BLaER1 (cell line): ENCODE measurements around the gene PNP.

ENCODE experiments used
- H3K27ac ChIP-seq: shearing (Covaris generic); formaldehyde crosslinking; 2 replicates; pipeline ENCODE4 v1.8.1; 2022
- H3K27me3 ChIP-seq: shearing (Covaris generic); formaldehyde crosslinking; 2 replicates; pipeline ENCODE4 v1.8.1; 2022
- H3K36me3 ChIP-seq: shearing (Covaris generic); formaldehyde crosslinking; 2 replicates; pipeline ENCODE4 v1.8.1; 2022
- H3K4me1 ChIP-seq: shearing (Covaris generic); formaldehyde crosslinking; 2 replicates; pipeline ENCODE4 v1.8.1; 2022
- H3K4me2 ChIP-seq: shearing (Covaris generic); formaldehyde crosslinking; 2 replicates; pipeline ENCODE4 v1.8.1; 2022
- H3K4me3 ChIP-seq: shearing (Covaris generic); formaldehyde crosslinking; 2 replicates; pipeline ENCODE4 v1.8.1; 2022
- H3K9ac ChIP-seq: shearing (Covaris generic); formaldehyde crosslinking; 2 replicates; pipeline ENCODE4 v1.8.1; 2022
- H3K9me3 ChIP-seq: shearing (Covaris generic); formaldehyde crosslinking; 2 replicates; pipeline ENCODE4 v1.8.1; 2022
- H4K20me1 ChIP-seq: shearing (Covaris generic); formaldehyde crosslinking; 2 replicates; pipeline ENCODE4 v1.8.1; 2022
- Cebpa-rat ChIP-seq: shearing (Covaris generic); IDR thresholded peaks from 2 replicates; pipeline ENCODE4 v1.8.1; 2022

The PNP gene

DNA sequence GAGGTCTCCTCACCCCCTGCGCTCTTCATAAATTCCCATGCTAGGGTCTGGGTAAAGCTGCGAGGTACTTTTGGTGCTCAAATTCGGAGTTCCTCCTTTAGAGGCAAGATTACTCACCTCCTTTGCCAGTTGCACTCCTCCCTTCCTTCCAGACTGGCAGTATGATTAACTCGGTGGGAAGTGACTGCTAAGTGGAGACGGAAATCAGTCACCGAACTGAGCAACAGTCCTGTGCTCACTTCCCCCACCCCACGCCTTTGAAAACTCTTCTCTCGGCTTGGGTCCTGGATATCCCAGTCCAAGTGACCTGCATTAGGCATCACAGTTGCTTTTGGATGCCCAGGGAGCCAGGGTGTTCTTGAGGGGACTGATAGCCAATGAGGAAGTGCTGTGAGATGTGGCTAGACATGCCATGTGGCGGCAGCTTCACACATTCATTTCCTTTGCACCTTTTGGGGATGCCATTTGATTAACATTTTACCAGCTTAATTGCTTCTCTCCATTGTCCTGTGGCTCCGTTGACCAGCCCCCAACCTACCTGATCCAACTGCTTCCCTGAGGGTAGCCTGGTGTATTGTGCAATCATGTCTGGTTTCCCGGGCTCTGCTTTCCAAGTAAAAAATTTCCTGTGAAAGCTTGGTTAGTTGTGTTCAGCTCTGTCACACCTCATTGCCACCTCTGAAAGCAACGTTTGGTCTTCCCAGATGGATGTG, 840 bp downstream of the PNP start:
- H3K36me3 ChIP-seq = peaks cover 38% of the 10 kb centered on the region
- peak overlapping the region; percentile 94 for H3K9ac ChIP-seq
- H3K27me3 ChIP-seq = no peaks in the 10 kb centered on the region
- H3K27ac ChIP-seq = peak overlapping the region; percentile 89
- peaks cover 39% of the 10 kb centered on the region for H4K20me1 ChIP-seq
- H3K4me2 ChIP-seq = peak overlapping the region; percentile 92
- H3K4me3 ChIP-seq = peak overlapping the region; percentile 85
- H3K4me1 ChIP-seq = peaks cover 53% of the 10 kb centered on the region
- H3K9me3 ChIP-seq = no peaks in the 10 kb centered on the region
- TF ChIP-seq Cebpa-rat = peak; percentile 90

DNA sequence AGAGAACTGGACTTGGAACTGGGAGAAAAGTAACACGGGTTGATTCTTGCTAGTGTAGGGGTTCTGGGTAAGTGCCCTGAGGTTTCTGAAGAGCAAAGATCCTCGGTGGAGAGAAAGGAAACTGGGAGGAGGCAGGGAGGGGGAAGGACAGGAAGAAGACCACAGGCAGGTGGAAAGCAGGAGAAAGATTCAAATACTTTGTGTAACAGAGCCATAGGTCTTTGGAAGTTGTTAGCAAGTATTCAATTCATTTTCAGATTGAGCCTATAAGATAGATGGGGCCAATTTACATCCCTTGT, 1.3 kb downstream of the PNP start:
- H3K9me3 ChIP-seq = no peaks in the 10 kb centered on the region
- peak overlapping the region; percentile 85 for H3K4me3 ChIP-seq
- TF ChIP-seq Cebpa-rat = no peak
- H3K27me3 ChIP-seq = no peaks in the 10 kb centered on the region
- H3K4me1 ChIP-seq = peaks cover 58% of the 10 kb centered on the region
- peaks cover 39% of the 10 kb centered on the region for H4K20me1 ChIP-seq
- peak overlapping the region; percentile 92 for H3K4me2 ChIP-seq
- peak overlapping the region; percentile 89 for H3K27ac ChIP-seq
- peak overlapping the region; percentile 94 for H3K9ac ChIP-seq
- peaks cover 43% of the 10 kb centered on the region for H3K36me3 ChIP-seq

DNA sequence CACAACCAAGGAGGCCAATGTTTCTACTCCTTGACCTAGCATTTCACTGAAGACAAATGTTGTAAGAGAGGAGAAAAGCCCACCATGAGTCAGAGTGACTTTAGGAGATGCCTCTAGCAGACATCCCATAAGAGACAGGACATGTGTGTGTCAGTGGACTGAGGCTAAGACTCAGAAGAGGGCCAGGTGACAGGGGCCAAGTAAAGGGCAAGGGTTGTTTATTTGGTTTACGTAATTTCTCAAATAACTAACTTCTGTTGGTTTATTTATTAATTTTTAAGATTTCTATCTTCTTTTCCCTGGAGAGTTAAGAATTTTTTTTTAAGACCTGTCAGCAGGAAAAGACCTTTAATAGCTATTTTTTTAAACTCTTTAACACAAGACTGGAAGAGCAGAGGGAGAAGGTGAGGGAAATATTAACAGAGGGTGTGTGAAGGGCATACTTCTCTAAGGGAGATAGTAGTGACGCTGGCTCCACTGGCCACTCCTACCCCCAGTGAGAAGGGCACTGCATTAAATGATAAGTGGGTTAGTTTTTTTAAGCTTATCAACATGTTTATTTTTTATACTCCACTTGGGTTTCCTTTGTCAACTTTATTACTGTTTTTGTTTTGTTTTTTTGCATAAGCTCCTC, 3.4 kb downstream of the PNP start:
- Histone ChIP-seq H3K9ac (peak overlapping the region; percentile 94; the same call in 1 of the 2 replicates), H4K20me1 (peaks cover 39% of the 10 kb centered on the region), H3K4me2 (peak overlapping the region; percentile 92), H3K27me3 (no peaks in the 10 kb centered on the region), H3K27ac (peak overlapping the region; percentile 89), H3K9me3 (no peaks in the 10 kb centered on the region), H3K4me1 (peaks cover 79% of the 10 kb centered on the region), H3K36me3 (peaks cover 59% of the 10 kb centered on the region), H3K4me3 (peak overlapping the region; percentile 85)
- TF ChIP-seq Cebpa-rat = no peak

DNA sequence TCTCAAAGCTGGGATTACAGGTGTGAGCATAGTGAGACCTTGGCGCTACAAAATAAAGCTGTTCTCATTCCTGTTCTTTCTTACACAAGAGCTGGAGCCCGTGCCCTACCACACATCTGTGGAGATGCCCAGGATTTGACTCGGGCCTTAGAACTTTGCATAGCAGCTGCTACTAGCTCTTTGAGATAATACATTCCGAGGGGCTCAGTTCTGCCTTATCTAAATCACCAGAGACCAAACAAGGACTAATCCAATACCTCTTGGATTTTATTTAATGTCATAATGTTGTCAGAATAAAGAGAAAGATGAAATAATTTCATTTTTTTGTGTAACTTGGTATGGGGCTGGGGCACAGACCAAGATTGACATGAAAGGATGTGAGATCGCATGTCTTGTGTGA, 7.6 kb downstream of the PNP start:
- no peak for TF ChIP-seq Cebpa-rat
- Histone ChIP-seq H3K4me3 (peak overlapping the region; percentile 29; the same call in 1 of the 2 replicates), H3K27me3 (no peaks in the 10 kb centered on the region), H3K9me3 (no peaks in the 10 kb centered on the region), H3K27ac (peak overlapping the region; percentile 83), H3K36me3 (peaks cover 86% of the 10 kb centered on the region), H3K4me2 (peak overlapping the region; percentile 92), H3K4me1 (peaks cover 87% of the 10 kb centered on the region), H3K9ac (peak overlapping the region; percentile 75; the same call in 1 of the 2 replicates), H4K20me1 (peaks cover 22% of the 10 kb centered on the region)

DNA sequence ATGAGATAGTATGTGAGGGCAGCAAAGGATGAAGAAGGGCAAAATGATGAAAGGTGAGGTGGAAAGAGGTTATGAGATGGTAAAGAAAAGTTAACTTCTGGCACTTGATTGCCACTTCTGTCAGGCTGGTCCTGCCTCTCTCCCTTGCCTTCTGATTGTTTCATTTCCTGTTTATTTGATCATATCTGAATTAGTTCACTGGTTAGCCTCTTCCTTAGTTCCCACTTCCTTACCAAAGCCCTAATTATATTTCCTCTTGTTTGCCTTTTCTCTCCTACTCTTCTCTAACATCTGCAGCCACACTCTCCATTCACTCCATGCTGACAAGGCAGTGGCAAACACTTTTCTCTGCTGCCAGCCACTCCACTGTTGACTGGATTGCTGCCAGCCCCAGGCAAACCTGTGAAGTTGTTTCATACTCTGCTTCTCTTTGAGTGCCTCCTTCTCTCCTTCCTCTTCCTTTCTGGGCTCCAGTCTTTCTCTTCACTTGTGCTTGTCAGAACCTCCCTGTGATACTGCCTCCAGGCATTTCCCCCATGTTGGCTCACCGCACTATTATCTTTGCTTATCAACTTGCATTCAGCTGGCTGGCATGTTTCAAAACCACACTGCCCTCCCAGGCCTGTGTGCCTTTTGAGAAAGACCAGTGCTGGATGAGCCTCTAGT, 8.1 kb downstream of the PNP start:
- peak overlapping the region; percentile 75 for H3K9ac ChIP-seq
- peaks cover 17% of the 10 kb centered on the region for H4K20me1 ChIP-seq
- H3K36me3 ChIP-seq = peaks cover 81% of the 10 kb centered on the region
- peak overlapping the region; percentile 83 for H3K27ac ChIP-seq
- no peaks in the 10 kb centered on the region for H3K9me3 ChIP-seq
- H3K4me3 ChIP-seq = peak overlapping the region; percentile 29
- no peak for TF ChIP-seq Cebpa-rat
- no peaks in the 10 kb centered on the region for H3K27me3 ChIP-seq
- peaks cover 81% of the 10 kb centered on the region for H3K4me1 ChIP-seq
- peak overlapping the region; percentile 92 for H3K4me2 ChIP-seq

DNA sequence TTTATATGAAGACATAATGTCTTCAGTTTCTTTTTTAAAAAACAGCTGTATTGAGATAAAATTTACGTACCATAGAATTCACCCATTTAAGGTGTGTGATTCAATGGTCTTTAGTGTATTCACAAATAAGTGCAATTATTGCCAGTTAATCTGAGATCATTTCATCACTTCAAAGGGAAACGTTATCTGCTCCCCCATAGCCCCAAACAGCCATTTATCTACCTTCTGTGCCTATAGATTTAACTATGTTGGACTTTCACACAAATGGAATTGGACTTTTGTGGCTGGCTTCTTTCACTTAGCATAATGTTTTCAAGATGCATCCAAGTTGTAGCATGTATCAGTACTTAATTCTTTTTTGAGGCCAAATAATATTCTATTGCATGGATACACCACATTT, 9.7 kb downstream of the PNP start:
- H3K4me3 ChIP-seq = no peak overlapping the region
- H3K27ac ChIP-seq = peak overlapping the region; percentile 83
- no peaks in the 10 kb centered on the region for H3K9me3 ChIP-seq
- no peaks in the 10 kb centered on the region for H3K27me3 ChIP-seq
- H3K36me3 ChIP-seq = peaks cover 65% of the 10 kb centered on the region
- H4K20me1 ChIP-seq = peaks cover 3% of the 10 kb centered on the region; the same call in 1 of the 2 replicates
- peak overlapping the region; percentile 75 for H3K9ac ChIP-seq
- H3K4me1 ChIP-seq = peaks cover 65% of the 10 kb centered on the region
- no peak for TF ChIP-seq Cebpa-rat
- peak overlapping the region; percentile 92 for H3K4me2 ChIP-seq

DNA sequence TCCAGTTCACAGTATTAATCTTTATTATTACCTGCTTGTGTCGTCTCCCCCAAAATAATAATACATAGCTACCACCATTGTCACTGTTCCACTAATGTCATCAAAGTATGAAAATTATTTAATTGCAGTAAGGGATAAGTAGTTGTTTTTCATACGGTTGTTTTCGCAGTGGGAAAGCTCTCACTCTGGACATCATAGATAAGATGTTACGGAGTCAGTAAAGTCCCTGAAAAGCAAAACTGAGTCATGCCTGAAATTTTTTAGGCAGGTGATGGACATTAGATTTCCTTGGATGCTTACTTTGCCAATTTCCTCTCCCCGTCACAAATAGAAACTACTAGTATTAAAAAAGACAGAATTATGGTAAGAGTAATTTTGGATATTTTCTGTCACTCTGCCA, 13.2 kb downstream of the PNP start:
- TF ChIP-seq Cebpa-rat = no peak
- Histone ChIP-seq H3K9ac (no peak overlapping the region), H3K27ac (no peak overlapping the region), H3K4me1 (peaks cover 39% of the 10 kb centered on the region), H4K20me1 (no peaks in the 10 kb centered on the region), H3K9me3 (no peaks in the 10 kb centered on the region), H3K4me2 (no peak overlapping the region), H3K27me3 (no peaks in the 10 kb centered on the region), H3K36me3 (peaks cover 34% of the 10 kb centered on the region), H3K4me3 (no peak overlapping the region)

DNA sequence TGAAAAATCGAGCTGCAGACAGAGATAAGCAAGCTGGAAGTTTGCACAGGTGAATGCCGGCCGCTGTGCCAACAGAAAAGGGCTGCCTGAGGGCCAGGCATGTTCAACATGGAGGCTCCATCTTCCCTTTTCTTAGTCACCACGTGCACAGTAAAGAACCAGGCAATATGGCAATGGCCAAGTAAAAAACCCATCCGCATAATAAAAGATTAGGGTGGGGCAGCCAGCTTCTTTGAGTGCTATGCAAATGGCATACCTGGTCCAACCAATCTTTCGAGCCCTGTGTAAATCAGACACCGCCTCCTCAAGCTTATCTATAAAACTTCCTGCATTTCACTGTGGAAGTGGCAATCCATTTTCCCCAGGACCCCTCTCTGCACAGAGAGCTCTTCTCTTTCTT, 16.7 kb downstream of the PNP start:
- Histone ChIP-seq H3K36me3 (peaks cover 1% of the 10 kb centered on the region), H3K27me3 (no peaks in the 10 kb centered on the region), H3K9ac (no peak overlapping the region), H3K4me2 (no peak overlapping the region), H3K9me3 (no peaks in the 10 kb centered on the region), H3K4me3 (no peak overlapping the region), H3K27ac (no peak overlapping the region), H4K20me1 (no peaks in the 10 kb centered on the region), H3K4me1 (peaks cover 43% of the 10 kb centered on the region)
- TF ChIP-seq Cebpa-rat = no peak

DNA sequence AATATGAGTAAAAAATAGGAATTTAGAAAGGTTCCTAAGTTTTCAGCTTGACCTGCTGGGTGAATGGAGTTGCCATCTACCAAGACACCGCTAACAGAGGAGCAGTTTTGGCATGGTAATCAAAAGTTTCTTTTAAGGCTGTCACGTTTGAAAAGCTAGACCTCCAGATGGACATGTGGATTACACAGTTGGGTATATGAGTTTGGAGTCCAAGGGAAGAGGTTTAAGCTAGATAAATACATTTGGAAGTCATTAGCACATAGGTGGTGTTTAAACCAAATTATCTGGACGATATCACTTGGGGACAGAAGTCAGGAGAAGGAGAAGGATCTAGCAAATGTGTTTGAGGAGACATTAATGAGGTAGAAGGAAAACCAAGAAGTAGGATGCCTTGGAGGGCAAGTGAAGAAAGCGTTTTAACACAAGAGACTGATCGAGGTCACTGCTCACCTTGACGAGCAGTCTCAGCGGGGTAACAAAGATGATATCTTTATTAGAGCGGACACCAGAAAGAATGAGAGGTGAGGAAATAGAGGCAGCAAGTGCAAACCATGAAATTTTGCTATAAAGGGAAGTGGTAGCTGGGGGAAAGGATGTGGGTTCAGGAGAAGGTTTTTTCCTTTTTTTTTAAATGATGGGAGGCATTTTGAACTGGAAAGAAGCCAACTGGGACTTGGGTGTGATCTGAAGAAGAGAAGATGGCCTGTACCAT, 17.6 kb downstream of the PNP start:
- Histone ChIP-seq H3K4me3 (no peak overlapping the region), H3K4me2 (peak overlapping the region; percentile 71), H4K20me1 (no peaks in the 10 kb centered on the region), H3K9ac (no peak overlapping the region), H3K4me1 (peaks cover 53% of the 10 kb centered on the region), H3K9me3 (no peaks in the 10 kb centered on the region), H3K27me3 (no peaks in the 10 kb centered on the region), H3K36me3 (no peaks in the 10 kb centered on the region), H3K27ac (no peak overlapping the region)
- TF ChIP-seq Cebpa-rat = no peak

DNA sequence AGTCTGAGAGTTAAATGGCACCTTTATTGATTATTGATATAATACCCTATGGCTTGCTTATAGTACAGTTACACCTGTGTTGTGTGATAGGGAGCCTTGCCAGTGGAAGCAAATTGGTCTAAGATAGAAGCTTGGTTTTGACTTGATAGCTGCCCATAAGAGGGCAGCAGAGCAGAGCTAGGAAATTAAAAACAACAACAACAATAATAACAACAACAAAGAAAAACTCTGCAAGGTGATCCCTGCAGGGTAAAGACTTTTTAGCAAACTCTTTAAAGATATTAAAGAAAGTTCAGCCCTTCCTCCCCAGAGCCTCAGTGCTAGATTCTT, 18.2 kb downstream of the PNP start:
- no peak overlapping the region for H3K9ac ChIP-seq
- no peaks in the 10 kb centered on the region for H3K36me3 ChIP-seq
- TF ChIP-seq Cebpa-rat = no peak
- no peaks in the 10 kb centered on the region for H3K9me3 ChIP-seq
- H3K4me1 ChIP-seq = peaks cover 58% of the 10 kb centered on the region
- no peak overlapping the region for H3K27ac ChIP-seq
- no peaks in the 10 kb centered on the region for H3K27me3 ChIP-seq
- no peaks in the 10 kb centered on the region for H4K20me1 ChIP-seq
- no peak overlapping the region for H3K4me3 ChIP-seq
- peak overlapping the region; percentile 71 for H3K4me2 ChIP-seq
